GM19438 (cell line): ENCODE results near the gene PLXNA3.

ENCODE experiments used
- ATAC-seq: cut with Tn5 transposase; IDR thresholded peaks from one replicate; pipeline ENCODE4 v1.9.1; 2021; ENCODE audit warnings: low read depth; ENCODE audit not compliant: unreplicated experiment

PLXNA3 gene

DNA sequence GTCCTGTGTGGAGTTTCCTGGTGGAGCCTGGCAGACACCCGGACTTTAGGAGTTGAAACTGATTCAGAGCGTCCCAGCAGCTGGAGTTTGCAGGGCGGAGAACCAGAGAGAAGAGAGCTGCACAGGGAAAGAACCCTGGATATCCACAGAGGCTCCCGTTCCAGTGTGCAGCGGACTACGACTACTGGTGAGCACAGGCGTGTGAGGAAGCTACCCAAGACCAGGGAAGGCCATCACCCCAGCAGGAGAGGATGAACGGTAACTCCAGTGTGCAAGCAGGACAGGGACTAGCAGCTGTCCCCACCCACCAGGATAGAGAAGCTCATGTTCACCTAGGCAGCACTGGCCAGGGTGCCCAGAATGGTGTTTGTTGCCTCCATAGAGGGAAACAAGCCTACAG, 18.7 kb downstream of the PLXNA3 start:
- no peak for ATAC-seq

DNA sequence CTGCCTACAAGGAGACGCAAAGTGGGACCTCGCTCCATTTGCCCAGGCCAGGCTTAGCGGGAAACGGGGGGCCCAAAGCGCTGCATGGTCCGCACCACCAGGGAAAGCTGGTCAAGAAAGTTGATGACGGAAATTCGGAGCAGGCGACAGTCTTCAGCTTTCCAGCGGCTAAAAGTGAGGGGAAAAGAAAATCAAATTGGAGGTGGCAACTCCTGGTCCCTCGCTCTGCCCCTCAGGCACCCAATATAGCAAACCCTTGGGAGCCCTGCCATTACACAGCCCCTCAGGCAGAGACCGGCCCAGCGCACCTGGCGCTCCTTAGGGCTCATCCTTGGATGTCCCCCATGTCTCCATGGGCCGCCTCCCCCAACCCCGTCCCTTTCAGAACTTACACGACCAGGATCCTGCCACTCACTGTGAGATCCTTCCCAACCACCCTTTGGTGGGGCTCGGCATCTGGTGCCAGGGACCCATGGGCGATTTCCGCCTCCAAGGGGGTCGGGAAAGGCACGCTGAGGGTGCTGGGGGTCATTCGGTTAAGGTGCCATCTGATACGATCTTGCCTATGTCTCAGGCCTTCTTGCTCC, 19.9 kb downstream of the PLXNA3 start:
- no peak for ATAC-seq

DNA sequence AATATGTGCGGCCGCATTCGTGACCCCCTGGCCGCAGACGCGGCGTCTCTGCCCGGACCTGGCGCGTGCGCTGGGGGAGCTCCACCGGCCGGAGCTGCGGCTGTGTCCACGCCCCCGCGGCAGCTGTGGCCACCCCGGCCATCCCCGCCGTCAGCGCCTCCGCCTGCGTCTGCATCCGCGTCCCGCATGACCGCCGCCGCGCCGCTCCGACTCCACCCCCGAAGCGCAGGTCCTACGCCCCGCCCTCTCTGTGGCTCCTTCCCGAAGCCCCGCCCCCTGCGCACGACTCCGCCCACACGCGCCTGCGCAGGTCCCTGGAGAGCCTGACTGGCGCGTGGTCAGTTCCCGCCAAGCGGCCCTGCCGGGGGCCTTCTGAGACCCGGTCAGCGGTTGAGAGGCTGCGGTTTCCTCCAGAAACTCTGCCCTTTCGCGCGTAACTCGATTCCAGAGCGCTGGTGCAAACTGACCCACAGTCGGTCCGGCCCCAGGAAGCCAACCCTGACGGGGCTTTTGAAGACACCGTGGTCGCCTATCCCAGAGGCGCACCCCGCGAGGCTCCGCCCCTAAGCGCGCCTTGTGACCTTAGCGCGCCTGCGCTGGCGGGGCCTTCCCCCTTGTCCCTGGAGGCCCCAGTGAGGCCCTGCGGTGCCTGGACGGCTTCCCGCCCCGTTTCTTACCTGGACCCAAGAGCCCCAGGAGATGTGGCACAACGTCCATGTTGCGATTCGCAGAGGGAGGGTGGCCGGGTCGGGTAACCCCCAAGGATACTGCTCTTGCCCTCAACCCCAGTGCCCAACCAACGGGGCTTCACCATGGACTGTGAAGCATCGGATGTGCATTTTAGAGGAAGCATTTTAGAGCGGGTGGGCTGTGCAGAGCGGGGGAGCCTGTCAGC, 20.9 kb downstream of the PLXNA3 start, which contains the start of gene LAGE3:
Gene LAGE3, minus strand, starts transcription at position 554 of the 895 bp plus-strand sequence. Its CDS starts 366 bp downstream, at position 188.
- ATAC-seq = peak; percentile 83

DNA sequence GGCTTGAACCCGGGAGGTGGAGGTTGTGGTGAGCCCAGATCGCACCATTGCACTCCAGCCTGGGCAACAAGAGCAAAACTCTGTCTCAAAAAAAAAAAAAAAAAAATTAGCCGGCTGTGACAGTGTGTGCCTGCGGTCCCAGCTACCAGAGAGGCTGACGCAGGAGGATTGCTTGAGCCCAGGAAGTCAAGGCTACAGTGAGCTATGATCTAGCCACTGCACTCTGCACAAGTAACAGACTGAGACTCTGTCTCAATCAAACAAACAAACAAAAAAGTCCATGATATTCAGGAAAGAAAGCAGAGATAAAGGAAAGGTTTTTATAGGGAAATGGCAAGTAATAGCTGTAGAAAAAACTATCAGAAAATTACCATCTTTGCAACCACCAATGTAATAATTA, 23.1 kb downstream of the PLXNA3 start:
- no peak for ATAC-seq

DNA sequence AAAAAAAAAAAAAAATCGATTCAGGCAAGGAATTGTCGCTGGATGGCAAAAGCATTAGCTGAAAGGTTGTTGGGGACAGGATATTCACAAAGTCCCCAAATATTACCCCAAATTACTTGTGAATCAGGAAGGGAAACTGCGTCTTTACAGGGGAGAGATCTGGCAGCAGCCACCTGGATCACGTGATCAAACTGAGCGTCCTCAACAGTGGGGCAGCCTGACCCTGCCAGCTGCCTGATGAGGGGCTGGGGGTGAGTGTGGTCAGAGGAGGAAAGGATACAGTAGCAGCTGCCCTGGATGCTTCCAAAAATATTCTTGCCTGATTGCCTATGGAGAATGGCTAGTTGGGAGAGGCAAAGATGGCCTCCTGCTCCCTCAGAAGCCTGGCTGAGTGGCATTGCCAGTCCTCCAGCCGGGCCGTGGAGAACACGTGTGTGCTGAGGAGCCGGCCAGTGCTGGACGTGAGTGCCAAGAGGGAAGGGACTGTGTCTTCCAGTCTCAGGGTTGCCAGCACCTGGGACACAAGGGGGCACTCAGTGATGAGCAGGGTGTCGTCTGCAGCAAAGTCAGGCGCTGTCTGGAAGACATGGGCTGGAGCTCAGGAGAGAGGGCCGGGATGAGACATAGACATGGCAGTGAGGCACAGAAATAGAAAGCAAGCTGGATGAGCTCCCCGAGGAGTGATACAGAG, 24.0 kb downstream of the PLXNA3 start:
- ATAC-seq = no peak

DNA sequence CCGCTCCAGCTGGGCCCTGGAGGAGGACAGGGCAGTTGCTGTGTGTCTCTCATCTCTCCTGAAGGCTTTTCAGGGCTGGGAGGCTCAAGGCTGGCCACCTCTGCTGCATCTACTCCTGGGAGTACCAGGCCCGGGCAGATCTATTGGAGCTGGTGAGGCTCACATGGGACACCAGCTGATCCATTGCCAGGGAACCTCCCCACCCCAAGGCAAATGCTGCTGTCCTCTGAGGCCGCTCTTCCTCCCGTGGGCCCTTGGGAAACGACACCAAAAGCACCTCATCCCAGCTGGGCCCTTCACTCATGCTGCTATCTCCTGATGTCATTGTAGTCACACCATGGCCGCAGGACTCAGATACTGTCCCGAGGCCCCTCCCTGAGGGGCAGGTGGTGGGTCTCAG, 24.7 kb downstream of the PLXNA3 start:
- ATAC-seq = no peak

DNA sequence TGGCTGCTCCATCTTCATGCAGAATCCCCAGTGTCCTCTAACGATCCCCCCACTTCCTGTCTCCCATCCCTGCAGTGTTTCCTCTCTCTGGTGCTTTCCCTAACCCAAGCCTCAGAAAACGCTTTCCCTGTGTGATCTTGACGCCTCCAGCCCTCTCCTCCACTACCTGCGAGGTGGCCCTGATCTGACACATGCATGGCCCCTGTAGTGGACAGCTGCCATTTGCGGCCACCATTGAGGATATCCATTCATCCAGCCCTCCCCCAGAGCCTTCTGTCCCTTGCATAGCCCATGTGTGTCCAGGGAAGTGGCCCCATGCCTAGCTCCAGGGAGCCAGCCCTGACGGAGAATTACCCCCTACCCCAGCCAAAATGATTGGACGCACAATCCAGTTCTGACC, 25.2 kb downstream of the PLXNA3 start:
- ATAC-seq = no peak

DNA sequence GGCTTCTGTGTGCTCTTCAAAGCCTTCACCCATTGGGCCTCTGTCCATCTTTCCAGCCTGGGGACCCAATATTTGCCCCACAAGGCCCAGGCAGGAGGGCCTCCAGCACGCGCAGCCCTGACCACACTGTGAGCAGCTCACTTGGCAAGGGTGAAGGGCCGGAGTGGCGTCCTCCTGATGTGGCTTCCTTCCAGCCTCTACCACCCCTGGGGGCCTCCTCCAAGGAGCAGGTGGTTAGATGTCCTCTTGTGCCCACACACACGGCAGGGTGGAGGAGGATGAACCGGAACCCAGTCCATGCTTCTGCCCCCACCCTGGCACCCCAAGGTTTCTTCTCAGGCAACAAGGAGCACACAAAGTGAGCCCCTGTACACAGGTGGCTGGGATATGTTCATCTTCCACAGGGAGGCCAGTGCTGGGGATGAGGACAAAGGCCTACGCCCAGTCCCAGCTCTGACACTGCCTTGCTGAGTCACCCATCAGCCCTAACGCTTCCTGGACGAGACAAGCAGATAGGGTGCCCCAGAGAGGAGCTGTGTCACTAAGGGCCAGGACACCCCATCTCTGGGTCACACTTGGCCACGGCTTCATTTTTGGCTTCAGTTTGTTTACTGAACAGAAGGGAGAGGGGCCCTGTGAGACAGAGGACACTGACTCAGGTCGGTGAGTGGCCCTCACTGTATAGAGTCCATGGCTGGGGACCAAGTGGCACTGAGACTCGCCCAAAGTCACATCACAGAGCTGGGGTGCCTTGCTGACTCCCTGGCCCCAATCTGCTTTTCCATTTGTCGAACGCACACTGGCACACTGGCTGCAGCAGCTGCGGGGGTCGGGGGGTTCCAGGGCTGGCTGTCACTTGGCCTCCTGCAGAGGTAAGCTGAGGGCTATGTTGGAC, 26.4 kb downstream of the PLXNA3 start:
- no peak for ATAC-seq

DNA sequence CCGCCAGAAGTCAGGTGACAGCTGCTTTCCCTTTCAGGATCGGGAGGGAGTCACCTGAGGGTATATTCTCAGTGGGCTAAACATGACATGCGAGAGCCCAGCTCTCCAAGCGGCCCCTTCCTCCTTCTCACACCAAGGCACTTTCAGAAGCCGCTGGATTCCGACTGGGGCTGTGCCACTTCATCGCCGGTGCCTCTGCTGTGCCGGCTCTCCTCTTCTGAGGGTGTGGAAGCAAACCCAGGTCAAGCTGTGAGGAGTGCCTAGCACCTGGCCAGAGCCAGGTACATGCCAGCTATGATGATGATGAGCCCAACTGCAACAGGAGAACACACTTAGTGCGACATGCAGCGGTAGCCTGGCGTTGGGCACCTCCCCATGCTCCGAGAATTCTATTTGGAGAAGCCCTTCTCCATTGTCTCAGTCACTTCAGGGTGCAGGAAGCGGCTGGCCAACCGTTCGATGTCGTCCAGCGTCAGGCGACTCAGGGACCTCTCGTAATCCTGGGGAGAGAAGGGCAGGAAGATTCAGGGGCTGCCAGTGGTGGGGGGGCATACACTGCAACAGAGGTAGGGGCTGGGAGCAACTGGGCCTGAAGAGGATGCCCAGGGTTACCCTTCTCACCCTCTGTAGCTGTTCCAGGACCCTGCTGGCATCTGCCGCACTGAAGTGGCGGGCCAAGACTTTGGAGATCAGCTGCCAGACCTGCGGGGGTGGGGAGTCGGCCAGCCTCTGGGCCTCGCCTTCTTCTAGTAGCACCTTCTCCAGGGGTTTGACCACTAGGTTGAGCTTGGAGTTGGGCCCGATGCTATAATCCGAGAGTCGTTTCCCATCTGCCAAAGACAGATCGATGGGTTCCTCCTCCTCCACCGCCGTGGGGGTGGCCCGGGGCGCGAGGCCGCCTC, 27.3 kb downstream of the PLXNA3 start:
- ATAC-seq = no peak

DNA sequence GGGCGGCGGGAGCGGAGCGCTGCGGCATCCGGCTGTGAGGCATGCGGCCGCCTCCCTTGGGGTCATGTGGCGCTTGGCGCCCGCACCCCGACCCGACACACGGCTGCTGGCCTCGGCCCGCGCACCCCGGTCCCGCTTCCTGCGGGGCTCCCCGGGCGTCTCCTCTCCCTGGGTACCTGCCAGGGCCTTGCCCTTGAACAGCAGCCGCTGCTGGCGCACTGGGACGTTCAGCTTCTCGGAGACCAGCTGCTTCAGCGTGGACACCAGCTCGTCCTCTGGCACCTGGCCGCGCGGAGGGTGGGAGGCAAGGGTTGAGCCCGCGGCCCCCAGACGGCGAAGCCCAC, 27.9 kb downstream of the PLXNA3 start:
- no peak for ATAC-seq

DNA sequence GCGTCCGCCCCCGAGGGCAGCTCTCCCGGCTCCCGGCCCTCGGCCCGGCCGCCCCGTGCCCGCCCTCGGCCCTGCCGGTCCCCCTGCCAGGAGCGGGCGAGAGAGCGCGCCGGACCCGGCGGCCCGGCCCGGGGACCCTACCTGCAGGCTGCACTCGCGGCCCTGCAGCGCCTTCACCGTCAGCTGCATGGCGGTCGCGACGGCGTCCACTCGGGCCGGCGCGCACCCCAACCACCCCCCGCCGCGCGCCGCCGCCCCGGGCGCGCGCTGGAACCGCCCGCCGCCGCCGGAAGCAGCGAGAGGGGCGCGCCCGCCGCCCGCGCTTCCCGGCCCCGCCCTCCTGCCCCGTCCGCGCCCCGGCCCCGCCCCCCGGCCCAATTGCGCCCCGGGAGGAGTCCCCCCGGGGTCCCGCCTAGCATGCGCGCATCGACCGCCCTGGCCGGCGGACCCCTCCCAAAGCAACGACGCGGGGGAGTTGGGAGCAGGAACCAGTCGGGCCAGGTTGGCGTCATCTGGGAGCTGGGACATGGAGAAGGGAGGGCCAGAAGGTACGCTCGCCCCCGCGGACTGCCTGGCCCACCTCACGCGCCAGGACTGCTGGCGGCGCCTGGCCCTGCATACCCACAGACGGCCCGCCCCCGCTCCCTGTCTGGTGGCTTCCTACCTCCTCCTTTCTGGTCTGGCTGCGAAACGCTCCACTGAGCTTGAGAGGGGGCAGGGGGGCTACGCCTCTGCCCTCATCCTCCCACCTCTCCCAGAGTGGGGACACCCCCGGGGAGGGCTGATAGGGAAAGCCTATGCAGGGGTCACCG, 28.5 kb downstream of the PLXNA3 start, which contains the start of gene UBL4A:
Gene UBL4A, minus strand, starts transcription at position 220 of the 812 bp plus-strand sequence. Its CDS starts 31 bp downstream, at position 189.
- no peak for ATAC-seq

DNA sequence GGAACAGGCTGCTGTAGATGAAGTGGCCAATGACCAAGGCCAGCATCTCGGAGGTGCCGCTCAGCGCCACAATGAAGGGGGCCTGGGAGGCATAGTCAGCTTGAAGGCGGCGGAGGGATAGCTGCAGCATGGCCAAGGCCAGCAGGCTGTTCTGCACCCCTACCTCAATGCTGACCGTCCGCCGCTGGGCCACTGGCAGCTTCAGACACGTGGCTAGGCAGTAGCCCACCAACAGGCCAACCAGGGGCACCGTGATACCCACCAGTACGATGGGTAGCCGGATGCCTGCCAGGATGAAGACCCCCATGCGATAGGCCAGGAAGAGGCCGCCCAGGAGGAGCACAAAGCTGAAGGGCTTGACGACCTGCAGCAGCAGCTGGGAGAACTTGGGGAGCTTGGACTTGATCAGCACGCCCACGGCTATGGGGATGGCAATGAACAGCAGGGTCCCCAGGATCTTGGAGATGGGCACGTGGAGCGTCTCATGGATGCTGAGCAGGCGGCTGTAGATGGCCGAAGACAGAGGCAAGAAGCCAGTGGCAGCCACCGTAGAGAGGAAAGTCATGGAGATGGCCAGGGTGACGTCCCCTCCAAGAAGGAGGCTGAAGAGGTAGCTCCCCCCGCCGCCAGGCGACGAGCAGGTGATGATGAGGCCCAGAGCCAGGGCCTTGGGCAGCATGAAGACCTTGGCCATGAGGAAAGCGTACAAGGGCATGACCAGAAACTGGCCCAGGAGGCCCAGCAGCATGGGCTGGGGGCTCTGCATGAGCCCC, 29.6 kb downstream of the PLXNA3 start:
- no peak for ATAC-seq

DNA sequence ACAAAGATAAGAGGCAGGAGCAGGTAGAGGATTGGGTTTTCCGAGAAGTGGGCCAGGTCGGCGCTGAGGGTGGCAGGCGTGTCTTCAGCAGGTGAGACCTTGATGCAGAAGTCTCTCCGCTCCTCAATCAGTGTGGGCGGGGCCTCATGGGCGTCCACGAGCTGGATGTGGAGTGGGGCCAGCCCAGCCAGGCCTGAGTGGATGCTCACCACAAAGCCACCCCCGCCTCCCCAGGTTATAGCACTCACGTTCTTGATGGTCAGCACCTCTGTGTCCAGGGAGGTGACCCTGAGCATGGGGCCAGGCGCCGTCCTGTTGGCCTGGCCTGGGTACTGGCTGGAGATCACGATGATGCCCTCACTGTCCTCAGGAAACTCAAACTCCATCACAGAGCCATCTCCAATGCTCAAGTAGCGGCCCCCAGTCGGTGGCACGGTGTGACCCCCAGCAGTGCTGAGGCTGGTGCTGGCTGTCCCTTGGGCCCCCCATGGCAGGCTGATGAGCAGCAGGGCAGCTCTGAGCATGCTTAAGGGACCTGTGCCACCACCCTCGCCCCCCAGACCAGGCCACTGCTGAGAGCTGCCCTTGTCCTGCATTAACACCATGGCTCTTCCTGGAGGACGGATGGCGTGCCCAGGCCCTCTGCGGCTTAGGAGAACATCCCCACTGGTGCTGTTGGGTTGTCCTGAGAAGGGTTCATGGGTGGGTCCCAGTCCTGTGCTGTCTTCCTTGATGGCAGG, 30.4 kb downstream of the PLXNA3 start:
- ATAC-seq = no peak

DNA sequence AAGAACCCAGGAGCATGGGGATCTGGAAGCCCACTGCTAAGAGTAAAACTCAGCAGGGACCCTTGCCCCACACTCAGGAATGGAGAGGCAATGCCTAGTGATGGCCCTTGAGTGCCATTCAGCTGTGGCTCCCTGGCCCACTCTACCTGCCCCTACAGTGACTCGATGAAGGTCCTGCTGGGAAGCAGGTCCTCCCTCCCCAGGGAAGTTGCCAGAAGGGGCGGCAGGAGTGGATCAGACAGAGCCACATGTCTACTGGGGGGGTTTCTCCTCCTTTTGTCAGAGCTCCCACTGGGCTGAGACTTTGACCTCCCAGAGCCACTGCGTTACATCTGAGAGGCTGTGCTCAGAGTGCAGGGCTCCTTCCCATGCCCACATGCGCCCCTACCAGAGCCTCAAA, 31.1 kb downstream of the PLXNA3 start:
- no peak for ATAC-seq

DNA sequence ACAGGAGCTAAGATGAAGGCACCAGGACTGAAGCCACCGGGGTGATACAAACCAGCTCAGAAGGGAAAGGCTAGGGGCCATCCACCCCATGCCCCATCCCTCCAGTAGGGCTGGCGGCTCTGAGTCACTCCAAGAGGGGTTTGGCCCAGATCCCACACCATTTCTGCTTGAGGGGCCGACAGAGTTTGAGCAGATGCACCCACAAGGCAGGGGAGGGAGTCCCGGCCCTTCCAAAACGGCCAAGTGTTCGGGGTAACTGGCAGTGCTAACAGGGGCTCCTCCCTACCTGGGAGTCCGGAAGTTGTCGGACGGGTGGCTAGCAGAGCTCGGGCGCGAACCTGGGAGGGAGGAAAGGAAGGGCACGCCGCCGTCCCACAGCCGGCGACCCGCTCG, 31.9 kb downstream of the PLXNA3 start:
- peak; percentile 23 for ATAC-seq

DNA sequence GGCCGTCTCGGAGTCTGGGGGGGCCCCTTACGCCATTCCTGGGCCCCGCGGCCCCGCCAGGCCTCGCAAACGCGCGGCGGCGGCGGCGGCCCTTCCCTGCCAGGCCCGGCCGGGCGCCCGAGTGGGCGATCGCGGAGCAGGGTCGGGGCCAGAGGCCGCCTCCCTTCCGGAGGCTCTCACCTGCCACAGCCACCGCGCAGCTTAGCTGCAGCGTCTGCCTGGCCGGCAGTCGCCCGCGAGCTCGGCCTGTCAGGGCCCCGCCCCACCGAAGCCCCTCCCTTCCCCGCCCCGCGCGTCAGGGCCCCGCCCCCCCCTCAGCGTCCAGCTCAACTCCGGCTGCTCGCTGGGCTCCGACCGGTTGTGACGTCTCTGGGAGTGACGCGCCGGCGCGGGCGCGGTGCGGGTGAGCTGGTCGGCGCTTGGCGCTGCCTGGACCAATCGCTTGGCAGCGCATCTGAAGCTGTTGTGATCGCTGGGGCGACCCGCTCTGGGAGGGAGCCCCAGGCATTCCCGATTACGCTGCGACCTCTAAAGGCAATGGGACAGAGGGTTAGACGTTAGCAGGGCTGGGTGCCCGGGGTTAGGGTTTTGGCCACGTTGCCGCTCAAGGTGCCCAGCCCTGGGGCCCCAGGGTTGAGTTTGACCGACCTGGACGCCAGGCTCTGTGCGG, 32.5 kb downstream of the PLXNA3 start, which contains the start of gene SLC10A3:
Gene SLC10A3, minus strand, starts transcription at position 216 of the 670 bp plus-strand sequence. CDS start 1,689 bp downstream, outside the sequence.
- peak; percentile 78 for ATAC-seq
